IMR-90 (cell line): ENCODE results near the gene BTBD9. TPM values are rescaled to one million over a fixed set of nuclear protein-coding genes. Genes with fewer than 3 reads are reported as not detected.

Experiments
- ATAC-seq: fragments of 200-7000 bp; cut with Tn5 transposase; 2 replicates; pipeline ENCODE4 v1.9.1; 2020; ENCODE audit warnings: low read depth, mild to moderate bottlenecking, moderate library complexity
- BruUV-seq: library from RNA; stranded (reverse); fragments of 400-500 nt; replicated peaks from 2 replicates; lab custom pipeline; 2021; lab: Mats Ljungman, UMichigan
- CTCF ChIA-PET: fragments of 300-600 bp; formaldehyde crosslinking; extraction: SDS; loops from one replicate; lab custom pipeline; 2021; ENCODE audit warnings: antibody characterized with exemption; lab: Yijun Ruan, JAX
- POLR2A ChIA-PET: fragments of 300-600 bp; sonication (Branson Sonifier 250); formaldehyde crosslinking; loops from one replicate; lab custom pipeline; 2022; ENCODE audit warnings: antibody characterized with exemption; ENCODE audit not compliant: unreplicated experiment; lab: Charles Lee
- DNase-seq: peaks from one replicate; pipeline ENCODE4 v3.0.0; 2013
- H2AFZ ChIP-seq: replicated peaks from 2 replicates; pipeline ENCODE3; 2013; ENCODE audit warnings: low read length, mild to moderate bottlenecking; ENCODE audit not compliant: poor library complexity
- H2AK5ac ChIP-seq: 2 replicates; pipeline ENCODE4 v1.6.1; 2013; ENCODE audit warnings: low read depth, low read length, inconsistent platforms
- H2AK9ac ChIP-seq: replicated peaks from 2 replicates; pipeline ENCODE3; 2013; ENCODE audit warnings: mild to moderate bottlenecking, low read depth, low read length, moderate library complexity; ENCODE audit not compliant: poor library complexity
- H2BK120ac ChIP-seq: 2 replicates; pipeline ENCODE4 v1.6.1; 2013; ENCODE audit warnings: low read depth, low read length, inconsistent platforms
- H2BK15ac ChIP-seq: 3 replicates; pipeline ENCODE4 v1.6.1; 2013; ENCODE audit warnings: low read depth, low read length, inconsistent platforms
- H2BK20ac ChIP-seq: 2 replicates; pipeline ENCODE4 v1.6.1; 2013; ENCODE audit warnings: low read depth, mild to moderate bottlenecking, inconsistent platforms, low read length, moderate library complexity
- H2BK5ac ChIP-seq: 2 replicates; pipeline ENCODE4 v1.6.1; 2013; ENCODE audit warnings: mild to moderate bottlenecking, low read depth, low read length, inconsistent platforms; ENCODE audit not compliant: poor library complexity, severe bottlenecking
- H3K14ac ChIP-seq: replicated peaks from 2 replicates; pipeline ENCODE4 v1.6.1; 2013; ENCODE audit warnings: low read depth, low read length, inconsistent platforms
- H3K18ac ChIP-seq: 2 replicates; pipeline ENCODE4 v1.6.1; 2013; ENCODE audit warnings: low read depth, low read length, control low read depth
- H3K23ac ChIP-seq: 2 replicates; pipeline ENCODE4 v1.6.1; 2013; ENCODE audit warnings: low read depth, low read length, inconsistent platforms
- H3K27ac ChIP-seq: 2 replicates; pipeline ENCODE4 v1.5.1; 2013; ENCODE audit warnings: mild to moderate bottlenecking, control low read depth, low read length; ENCODE audit not compliant: insufficient read depth
- H3K27me3 ChIP-seq: 2 replicates; pipeline ENCODE4 v1.6.1; 2013; ENCODE audit warnings: low read length; ENCODE audit not compliant: control insufficient read depth, insufficient read depth
- H3K36me3 ChIP-seq: 2 replicates; pipeline ENCODE4 v1.6.1; 2013; ENCODE audit warnings: low read length, mixed read lengths; ENCODE audit not compliant: control insufficient read depth, insufficient read depth
- H3K4ac ChIP-seq: 2 replicates; pipeline ENCODE4 v1.6.1; 2013; ENCODE audit warnings: low read depth, low read length, inconsistent platforms
- H3K4me1 ChIP-seq: 2 replicates; pipeline ENCODE4 v1.6.1; 2013; ENCODE audit warnings: low read length, mixed read lengths; ENCODE audit not compliant: control insufficient read depth, insufficient read depth
- H3K4me2 ChIP-seq: 2 replicates; pipeline ENCODE4 v1.6.1; 2013; ENCODE audit warnings: low read depth, mild to moderate bottlenecking, control low read depth, low read length, moderate library complexity
- H3K4me3 ChIP-seq: 2 replicates; pipeline ENCODE4 v1.5.1; 2013; ENCODE audit warnings: low read depth, mild to moderate bottlenecking, control low read depth, low read length, moderate library complexity; ENCODE audit not compliant: insufficient read depth
- H3K56ac ChIP-seq: 2 replicates; pipeline ENCODE4 v1.6.1; 2013; ENCODE audit warnings: low read length, inconsistent platforms; ENCODE audit not compliant: insufficient read depth; ENCODE audit errors: extremely low read depth
- H3K79me1 ChIP-seq, 2 experiments: 2 replicates each; pipeline ENCODE4 v1.6.1; 2013; ENCODE audit warnings: low read length in 2 of 2, inconsistent platforms in 1 of 2, low read depth in 1 of 2
- H3K9ac ChIP-seq: 2 replicates; pipeline ENCODE4 v1.6.1; 2013; ENCODE audit warnings: low read depth, low read length, control low read depth
- H3K9me1 ChIP-seq: 2 replicates; pipeline ENCODE4 v1.6.1; 2013; ENCODE audit warnings: low read length, inconsistent platforms; ENCODE audit not compliant: insufficient read depth
- H3K9me3 ChIP-seq: 2 replicates; pipeline ENCODE4 v1.6.1; 2013; ENCODE audit warnings: low read length; ENCODE audit not compliant: control insufficient read depth, insufficient read depth
- H4K20me1 ChIP-seq: 2 replicates; pipeline ENCODE4 v1.6.1; 2013; ENCODE audit warnings: low read length, inconsistent platforms; ENCODE audit not compliant: insufficient read depth
- H4K5ac ChIP-seq: 2 replicates; pipeline ENCODE4 v1.6.1; 2013; ENCODE audit warnings: mild to moderate bottlenecking, low read depth, low read length, control low read depth
- H4K8ac ChIP-seq, 2 experiments: 2 replicates each; pipeline ENCODE4 v1.6.1; 2013; ENCODE audit warnings: low read depth in 2 of 2, low read length in 2 of 2, control low read depth in 1 of 2, inconsistent platforms in 1 of 2
- H4K91ac ChIP-seq: 2 replicates; pipeline ENCODE4 v1.6.1; 2013; ENCODE audit warnings: low read depth, low read length, inconsistent platforms; ENCODE audit not compliant: insufficient read depth
- CEBPB ChIP-seq: IDR thresholded peaks from 2 replicates; pipeline ENCODE4 v1.6.1; 2012; ENCODE audit warnings: low read depth, low read length, improper control_type of control experiment
- CTCF ChIP-seq: conservative IDR thresholded peaks from 2 replicates; pipeline ENCODE4 v1.5.1; 2012; ENCODE audit warnings: mild to moderate bottlenecking, low read depth, low read length, improper control_type of control experiment
- ELK1 ChIP-seq: fragments of 150-350 bp; IDR thresholded peaks from 2 replicates; pipeline ENCODE4 v1.6.1; 2016; ENCODE audit warnings: low read depth, mild to moderate bottlenecking, low read length, moderate library complexity, borderline replicate concordance
- MAZ ChIP-seq: IDR thresholded peaks from 2 replicates; pipeline ENCODE4 v1.6.1; 2012; ENCODE audit warnings: low read depth, mild to moderate bottlenecking, low read length, improper control_type of control experiment, moderate library complexity, borderline replicate concordance
- NFE2L2 ChIP-seq: fragments of 150-350 bp; IDR thresholded peaks from 2 replicates; pipeline ENCODE4 v1.6.1; 2016; ENCODE audit warnings: low read depth, mild to moderate bottlenecking, low read length
- POLR2A ChIP-seq: IDR thresholded peaks from 2 replicates; pipeline ENCODE4 v1.6.1; 2012; ENCODE audit warnings: mild to moderate bottlenecking, low read depth, low read length
- RAD21 ChIP-seq: IDR thresholded peaks from 2 replicates; pipeline ENCODE4 v1.6.1; 2012; ENCODE audit warnings: low read length, improper control_type of control experiment
- RCOR1 ChIP-seq: IDR thresholded peaks from 2 replicates; pipeline ENCODE4 v1.6.1; 2012; ENCODE audit warnings: mild to moderate bottlenecking, low read length, improper control_type of control experiment; ENCODE audit not compliant: insufficient replicate concordance
- RFX5 ChIP-seq: IDR thresholded peaks from 2 replicates; pipeline ENCODE4 v1.8.0; 2012; ENCODE audit warnings: low read depth, mild to moderate bottlenecking, low read length, moderate library complexity
- WGBS, 2 experiments: methylation state at CpG; one replicate each; pipeline versions ENCODE4 v1.1.5 to v1.1.7; 2013; ENCODE audit warnings: missing lambda C conversion rate in 2 of 2; ENCODE audit not compliant: insufficient read length in 1 of 2; ENCODE audit errors: extremely low coverage in 2 of 2; 5-methylcytosine and 5-hydroxymethylcytosine counted together
- dilution Hi-C: fragments of 300-500 bp; cut with HindIII; formaldehyde crosslinking; loops from one replicate; pipeline ENCODE4 v1.14.3; 2018; ENCODE audit warnings: low sequenced_read_pairs; ENCODE audit not compliant: unreplicated experiment
- in situ Hi-C: fragments of 300-500 bp; cut with MboI; formaldehyde crosslinking; loops from 3 replicates; pipeline ENCODE4 v1.14.3; 2019; ENCODE audit warnings: low sequenced_read_pairs, inconsistent platforms, mixed read lengths
- intact Hi-C: fragments of 100-400 bp; cut with micrococcal nuclease; formaldehyde crosslinking; loops from 2 replicates; pipeline ENCODE4 v1.10.0; 2022
- polyA plus RNA-seq, 3 experiments: library from polyadenylated mRNA; depleted of rRNA; stranded (reverse); fragments of >200 nt; gene quantifications; 2 replicates each; pipeline ENCODE4 v1.2.3, GENCODE V29; 2012; ENCODE audit warnings: low replicate concordance in 1 of 3
- total RNA-seq: library from RNA; depleted of rRNA; stranded (reverse); fragments of >200 nt; gene quantifications from 2 replicates; pipeline ENCODE4 v1.2.3, GENCODE V29; 2012

Gene BTBD9
- total and polyA plus RNA-seq, 2 of the 4 experiments (the other 2 are of a cell fraction) = 4.1 to 22.0 TPM

- CTCF ChIA-PET = no interaction called here
- DNase-seq = no peak
Observed at GRCh38 chr6:38640216-38640909, 634 bp upstream of the BTBD9 start.

More at GRCh38 chr6:38640216-38640909, 634 bp upstream of the BTBD9 start:
- POLR2A ChIA-PET = no interaction called here
- Histone ChIP-seq H4K8ac (peak overlapping the region; percentile 75 to 88), H3K14ac (peak overlapping the region; percentile 91), H3K18ac (peak overlapping the region; percentile 42), H3K27ac (peak overlapping the region; percentile 73), H2BK5ac (peak overlapping the region; percentile 63), H3K9me3 (no peaks in the 10 kb centered on the region), H2AK9ac (peak overlapping the region; percentile 93), H3K56ac (peak overlapping the region; percentile 59; the same call in 1 of the 2 replicates), H2BK15ac (no peak overlapping the region; the same call in 2 of the 3 replicates), H3K23ac (peak overlapping the region; percentile 55), H3K9me1 (peaks cover 6% of the 10 kb centered on the region), H4K5ac (peak overlapping the region; percentile 94), H3K4ac (peak overlapping the region; percentile 97), H2AFZ (peak overlapping the region; percentile 99), H3K4me2 (peak overlapping the region; percentile 83), H4K91ac (peak overlapping the region; percentile 78), H3K4me1 (peaks cover 7% of the 10 kb centered on the region), H2BK120ac (peak overlapping the region; percentile 82), H3K79me1 (peaks cover 23 to 30% of the 10 kb centered on the region in 2 experiments), H2BK20ac (no peak overlapping the region), H3K9ac (peak overlapping the region; percentile 87), H4K20me1 (no peaks in the 10 kb centered on the region), H2AK5ac (peak overlapping the region; percentile 3; the same call in 1 of the 2 replicates), H3K27me3 (no peaks in the 10 kb centered on the region), H3K36me3 (no peaks in the 10 kb centered on the region), H3K4me3 (peak overlapping the region; percentile 82)
- in situ Hi-C loops (no loop called here), intact Hi-C loops (no loop called here), dilution Hi-C loops (no loop called here)
- TF ChIP-seq CTCF = no peak
- no peak; the same call in 1 of the 2 replicates for TF ChIP-seq MAZ
- no peak for TF ChIP-seq ELK1
- peak; percentile 61 for TF ChIP-seq RCOR1
- no peak for TF ChIP-seq CEBPB
- no peak for TF ChIP-seq RFX5
- no peak for TF ChIP-seq NFE2L2
- no peak for TF ChIP-seq RAD21
- peak; percentile 5; the same call in 1 of the 2 replicates for TF ChIP-seq POLR2A
- 11% methylated on average over 13 of the region's 32 CpGs; no CpG with 5 or more reads in 1 of the 2 experiments for WGBS, 2 experiments
- TSS peak; percentile 48 for BruUV-seq
- no peak for ATAC-seq
